ENCODE measurements around the gene RHBDF2. TPM values are rescaled to one million over a fixed set of nuclear protein-coding genes. Genes with fewer than 3 reads are reported as not detected.

RHBDF2 gene
- total and polyA plus RNA-seq, 4 donors: 20.1 to 116 (median 39.6) TPM

DNA sequence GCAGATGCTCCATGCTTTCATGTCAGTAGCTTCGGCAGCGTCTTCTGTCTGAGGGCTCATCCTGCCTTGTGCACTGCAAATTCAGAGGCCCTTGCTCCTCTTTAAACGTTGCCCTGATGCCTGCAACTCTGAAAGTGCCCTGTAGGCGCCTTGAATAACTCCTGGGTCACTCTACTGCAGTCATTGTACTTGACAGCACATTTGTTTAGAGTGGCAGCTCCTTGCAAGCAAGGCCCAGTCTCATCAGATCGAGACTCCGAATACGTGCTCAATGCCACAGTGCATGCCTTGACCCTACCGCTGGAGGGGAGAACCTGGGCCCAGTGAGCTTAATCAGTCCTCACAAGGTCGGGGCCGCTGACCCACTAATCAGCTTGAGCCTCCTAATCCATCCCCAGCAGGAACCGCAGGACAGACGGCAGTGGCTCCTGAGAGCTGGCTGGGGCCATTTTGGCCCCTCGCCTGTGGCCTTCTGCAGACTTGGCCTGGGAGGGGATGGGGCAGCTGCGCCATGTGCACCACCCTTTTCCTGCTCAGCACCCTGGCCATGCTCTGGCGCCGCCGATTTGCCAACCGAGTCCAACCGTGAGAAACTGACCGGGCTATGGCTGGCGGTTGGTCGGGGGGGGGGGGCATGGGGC is 38.5 kb upstream of the RHBDF2 start, which contains the start of gene PRCD:
PRCD (plus strand) TSS at position 414 of the 641 bp plus-strand sequence; CDS start at position 512, 98 bp downstream.
- no peak for TF ChIP-seq CTCF (IDR thresholded peaks at IDR 0.05; ENCODE audit: control extremely low read depth, extremely low read depth)
- no peaks in the 10 kb centered on the region for H3K9me3 ChIP-seq (ENCODE audit: control insufficient read depth in 4 of 4, insufficient read depth in 3 of 4, low read length in 3 of 4)
- ATAC-seq (ENCODE audit: insufficient read depth, low FRiP score) (no peak), DNase-seq (no peak)
- H3K27me3 ChIP-seq (ENCODE audit: control insufficient read depth in 3 of 3, insufficient read depth in 3 of 3, low read length in 2 of 3): peaks cover 0 to 16% (median 0%) of the 10 kb centered on the region in 3 donors
- H3K36me3 ChIP-seq (ENCODE audit: control insufficient read depth in 4 of 4, insufficient read depth in 4 of 4, low read length in 4 of 4): no peaks in the 10 kb centered on the region
- 78 to 86% methylated on average over 20 to 22 of the region's 22 CpGs for WGBS, 2 donors
- no peak within 1 kb of the TSS for H3K4me3 ChIP-seq
- H3K27ac ChIP-seq (ENCODE audit: low read depth in 1 of 2, low read length in 1 of 2): peak within 1 kb of the TSS; percentile 27 to 71
- H3K4me1 ChIP-seq (ENCODE audit: control insufficient read depth in 5 of 5, insufficient read depth in 5 of 5, low read length in 5 of 5): peaks cover 0 to 77% (median 25%) of the 10 kb centered on the region in 5 donors
- no peak within 1 kb of the TSS for H3K9ac ChIP-seq (ENCODE audit: insufficient read depth in 1 of 2, low read length in 2 of 2)

DNA sequence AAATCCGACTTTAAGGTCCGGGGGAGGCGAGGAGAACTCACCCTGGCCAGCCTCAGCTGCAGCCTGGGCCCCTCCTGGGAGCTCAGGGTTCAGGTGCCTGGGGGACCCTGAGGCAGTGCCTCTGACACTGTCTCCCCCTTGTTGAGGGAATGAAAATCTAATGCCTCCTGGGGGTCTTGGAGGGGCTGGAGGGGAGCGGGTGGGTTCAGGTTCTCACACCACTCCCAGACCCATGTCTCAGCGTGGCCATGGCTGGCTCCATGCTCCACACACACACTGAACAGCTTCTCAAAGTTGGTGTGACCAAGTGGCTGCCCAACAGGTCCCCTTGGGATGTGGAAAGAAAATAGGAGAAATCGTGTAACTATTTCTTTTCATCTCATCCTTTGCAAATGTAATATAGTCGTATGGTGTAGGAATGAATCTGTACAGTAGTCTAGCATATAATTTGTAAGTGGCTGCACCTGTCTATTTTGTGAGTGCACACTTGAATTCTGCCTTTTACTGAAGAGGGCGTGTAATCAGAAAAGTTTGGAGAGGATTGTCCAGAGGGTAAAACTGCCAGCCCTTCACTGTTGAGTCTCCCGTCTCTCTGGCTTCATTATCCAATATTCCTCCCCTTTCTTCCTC is 37.8 kb upstream of the RHBDF2 start:
- no peaks in the 10 kb centered on the region for H3K36me3 ChIP-seq (ENCODE audit: control insufficient read depth in 4 of 4, insufficient read depth in 4 of 4, low read length in 4 of 4)
- H3K27ac ChIP-seq (ENCODE audit: low read depth in 1 of 2, low read length in 1 of 2): no peak overlapping the region
- no peak overlapping the region for H3K9ac ChIP-seq (ENCODE audit: insufficient read depth in 1 of 2, low read length in 2 of 2)
- no peak for ATAC-seq (ENCODE audit: insufficient read depth, low FRiP score)
- WGBS, 2 donors: 82 to 92% methylated on average over 9 of the region's 9 CpGs
- H3K4me3 ChIP-seq: no peak overlapping the region
- H3K9me3 ChIP-seq (ENCODE audit: control insufficient read depth in 4 of 4, insufficient read depth in 3 of 4, low read length in 3 of 4): no peaks in the 10 kb centered on the region
- peaks cover 0 to 70% (median 19%) of the 10 kb centered on the region in 5 donors for H3K4me1 ChIP-seq (ENCODE audit: control insufficient read depth in 5 of 5, insufficient read depth in 5 of 5, low read length in 5 of 5)
- H3K27me3 ChIP-seq (ENCODE audit: control insufficient read depth in 3 of 3, insufficient read depth in 3 of 3, low read length in 2 of 3): peaks cover 0 to 16% (median 0%) of the 10 kb centered on the region in 3 donors
- DNase-seq: no peak
- no peak for TF ChIP-seq CTCF (IDR thresholded peaks at IDR 0.05; ENCODE audit: control extremely low read depth, extremely low read depth)

- Histone ChIP-seq H3K9ac (ENCODE audit: insufficient read depth in 1 of 2, low read length in 2 of 2) (no peak overlapping the region), H3K4me3 (peak overlapping the region; percentile 12)
Observed at GRCh38 chr17:76538281-76538931, 37.2 kb upstream of the RHBDF2 start.

More at GRCh38 chr17:76538281-76538931, 37.2 kb upstream of the RHBDF2 start:
- no peak for ATAC-seq (ENCODE audit: insufficient read depth, low FRiP score)
- WGBS, 2 donors: 21 to 25% methylated on average over 33 to 37 of the region's 37 CpGs
- H3K9me3 ChIP-seq (ENCODE audit: control insufficient read depth in 4 of 4, insufficient read depth in 3 of 4, low read length in 3 of 4): no peaks in the 10 kb centered on the region
- H3K4me1 ChIP-seq (ENCODE audit: control insufficient read depth in 5 of 5, insufficient read depth in 5 of 5, low read length in 5 of 5): peaks cover 0 to 63% (median 16%) of the 10 kb centered on the region in 5 donors
- TF ChIP-seq CTCF (IDR thresholded peaks at IDR 0.05; ENCODE audit: control extremely low read depth, extremely low read depth): no peak
- H3K36me3 ChIP-seq (ENCODE audit: control insufficient read depth in 4 of 4, insufficient read depth in 4 of 4, low read length in 4 of 4): no peaks in the 10 kb centered on the region
- peaks cover 0 to 16% (median 0%) of the 10 kb centered on the region in 3 donors for H3K27me3 ChIP-seq (ENCODE audit: control insufficient read depth in 3 of 3, insufficient read depth in 3 of 3, low read length in 2 of 3)
- peak; percentile 44 to 53 (median 48) for DNase-seq
- peak overlapping the region; percentile 12 to 40 for H3K27ac ChIP-seq (ENCODE audit: low read depth in 1 of 2, low read length in 1 of 2)

Data from lung (tissue), 12 donors.